ENCODE results near the gene MDFIC2. TPM values are rescaled to one million over a fixed set of nuclear protein-coding genes. Genes with fewer than 3 reads are reported as not detected.

The MDFIC2 gene
- total RNA-seq, 4 donors from 2014 or later = not detected

- Histone ChIP-seq H3K27me3 (no peaks in the 10 kb centered on the region), H3K27ac (no peak overlapping the region), H3K36me3 (no peaks in the 10 kb centered on the region), H3K9me3 (no peaks in the 10 kb centered on the region), H3K4me3 (no peak overlapping the region), H3K4me1 (no peaks in the 10 kb centered on the region)
- 91% methylated on average over 4 of the region's 4 CpGs for WGBS
- DNase-seq (ENCODE audit: low spot score in 2 of 2) = no peak
- no peak for TF ChIP-seq POLR2A (IDR thresholded peaks at IDR 0.05)
- TF ChIP-seq POLR2AphosphoS5 (IDR thresholded peaks at IDR 0.05) = no peak
- no peak for TF ChIP-seq EP300 (IDR thresholded peaks at IDR 0.05)
- TF ChIP-seq CTCF (IDR thresholded peaks at IDR 0.05) = no peak
Observed at GRCh38 chr3:70248856-70249255, 63.6 kb downstream of the MDFIC2 start.

GRCh38 chr3:70247955-70248354 is 64.5 kb downstream of the MDFIC2 start:
- no peaks in the 10 kb centered on the region for H3K36me3 ChIP-seq
- no peaks in the 10 kb centered on the region for H3K4me1 ChIP-seq
- H3K27me3 ChIP-seq = no peaks in the 10 kb centered on the region
- H3K9me3 ChIP-seq = no peaks in the 10 kb centered on the region
- WGBS = 86% methylated on average over 2 of the region's 2 CpGs
- H3K4me3 ChIP-seq = no peak overlapping the region
- H3K27ac ChIP-seq = no peak overlapping the region
- TF ChIP-seq CTCF (IDR thresholded peaks at IDR 0.05) = no peak
- TF ChIP-seq POLR2AphosphoS5 (IDR thresholded peaks at IDR 0.05) = no peak
- DNase-seq (ENCODE audit: low spot score in 2 of 2) = no peak

GRCh38 chr3:70245746-70246525 is 66.5 kb downstream of the MDFIC2 start:
- H3K4me3 ChIP-seq = no peak overlapping the region
- TF ChIP-seq POLR2AphosphoS5 (IDR thresholded peaks at IDR 0.05) = no peak
- TF ChIP-seq EP300 (IDR thresholded peaks at IDR 0.05) = no peak
- no peak for TF ChIP-seq POLR2A (IDR thresholded peaks at IDR 0.05)
- TF ChIP-seq CTCF (IDR thresholded peaks at IDR 0.05) = no peak
- DNase-seq (ENCODE audit: low spot score in 2 of 2) = no peak
- no peaks in the 10 kb centered on the region for H3K9me3 ChIP-seq
- H3K4me1 ChIP-seq = no peaks in the 10 kb centered on the region
- no peaks in the 10 kb centered on the region for H3K27me3 ChIP-seq
- H3K27ac ChIP-seq = no peak overlapping the region
- WGBS = 72% methylated on average over 4 of the region's 4 CpGs
- no peaks in the 10 kb centered on the region for H3K36me3 ChIP-seq

GRCh38 chr3:70244422-70244821 is 68.0 kb downstream of the MDFIC2 start:
- no peaks in the 10 kb centered on the region for H3K4me1 ChIP-seq
- no peaks in the 10 kb centered on the region for H3K27me3 ChIP-seq
- DNase-seq (ENCODE audit: low spot score in 2 of 2) = no peak
- H3K9me3 ChIP-seq = no peaks in the 10 kb centered on the region
- H3K27ac ChIP-seq = no peak overlapping the region
- H3K36me3 ChIP-seq = no peaks in the 10 kb centered on the region
- WGBS = 85% methylated on average over 2 of the region's 2 CpGs
- H3K4me3 ChIP-seq = no peak overlapping the region
- TF ChIP-seq EP300 (IDR thresholded peaks at IDR 0.05) (no peak), CTCF (IDR thresholded peaks at IDR 0.05) (no peak), POLR2A (IDR thresholded peaks at IDR 0.05) (no peak), POLR2AphosphoS5 (IDR thresholded peaks at IDR 0.05) (no peak)

- Histone ChIP-seq H3K4me3 (no peak overlapping the region), H3K9me3 (no peaks in the 10 kb centered on the region), H3K4me1 (no peaks in the 10 kb centered on the region), H3K27me3 (no peaks in the 10 kb centered on the region), H3K27ac (no peak overlapping the region), H3K36me3 (no peaks in the 10 kb centered on the region)
- TF ChIP-seq POLR2AphosphoS5 (IDR thresholded peaks at IDR 0.05) = no peak
- no peak for TF ChIP-seq CTCF (IDR thresholded peaks at IDR 0.05)
- no peak for TF ChIP-seq POLR2A (IDR thresholded peaks at IDR 0.05)
- TF ChIP-seq EP300 (IDR thresholded peaks at IDR 0.05) = no peak
- WGBS = 81% methylated on average over 2 of the region's 2 CpGs
- no peak for DNase-seq (ENCODE audit: low spot score in 2 of 2)
Observed at GRCh38 chr3:70242297-70242882, 70.0 kb downstream of the MDFIC2 start.

All from suprapubic skin (tissue), 4 donors.